IMR-90 (cell line): ENCODE data around the gene MARF1. TPM values are rescaled to one million over a fixed set of nuclear protein-coding genes. Genes with fewer than 3 reads are reported as not detected.

Source experiments
- ATAC-seq: fragments of 200-7000 bp; cut with Tn5 transposase; 2 replicates; pipeline ENCODE4 v1.9.1; 2020; ENCODE audit warnings: low read depth, mild to moderate bottlenecking, moderate library complexity
- BruUV-seq: library from RNA; stranded (reverse); fragments of 400-500 nt; replicated peaks from 2 replicates; lab custom pipeline; 2021; lab: Mats Ljungman, UMichigan
- CTCF ChIA-PET: fragments of 300-600 bp; formaldehyde crosslinking; extraction: SDS; loops from one replicate; lab custom pipeline; 2021; ENCODE audit warnings: antibody characterized with exemption; lab: Yijun Ruan, JAX
- POLR2A ChIA-PET: fragments of 300-600 bp; sonication (Branson Sonifier 250); formaldehyde crosslinking; loops from one replicate; lab custom pipeline; 2022; ENCODE audit warnings: antibody characterized with exemption; ENCODE audit not compliant: unreplicated experiment; lab: Charles Lee
- DNase-seq: peaks from one replicate; pipeline ENCODE4 v3.0.0; 2013
- H2AFZ ChIP-seq: replicated peaks from 2 replicates; pipeline ENCODE3; 2013; ENCODE audit warnings: low read length, mild to moderate bottlenecking; ENCODE audit not compliant: poor library complexity
- H2AK5ac ChIP-seq: 2 replicates; pipeline ENCODE4 v1.6.1; 2013; ENCODE audit warnings: low read depth, low read length, inconsistent platforms
- H2AK9ac ChIP-seq: replicated peaks from 2 replicates; pipeline ENCODE3; 2013; ENCODE audit warnings: mild to moderate bottlenecking, low read depth, low read length, moderate library complexity; ENCODE audit not compliant: poor library complexity
- H2BK120ac ChIP-seq: 2 replicates; pipeline ENCODE4 v1.6.1; 2013; ENCODE audit warnings: low read depth, low read length, inconsistent platforms
- H2BK15ac ChIP-seq: 3 replicates; pipeline ENCODE4 v1.6.1; 2013; ENCODE audit warnings: low read depth, low read length, inconsistent platforms
- H2BK20ac ChIP-seq: 2 replicates; pipeline ENCODE4 v1.6.1; 2013; ENCODE audit warnings: low read depth, mild to moderate bottlenecking, inconsistent platforms, low read length, moderate library complexity
- H2BK5ac ChIP-seq: 2 replicates; pipeline ENCODE4 v1.6.1; 2013; ENCODE audit warnings: mild to moderate bottlenecking, low read depth, low read length, inconsistent platforms; ENCODE audit not compliant: poor library complexity, severe bottlenecking
- H3K14ac ChIP-seq: replicated peaks from 2 replicates; pipeline ENCODE4 v1.6.1; 2013; ENCODE audit warnings: low read depth, low read length, inconsistent platforms
- H3K18ac ChIP-seq: 2 replicates; pipeline ENCODE4 v1.6.1; 2013; ENCODE audit warnings: low read depth, low read length, control low read depth
- H3K23ac ChIP-seq: 2 replicates; pipeline ENCODE4 v1.6.1; 2013; ENCODE audit warnings: low read depth, low read length, inconsistent platforms
- H3K27ac ChIP-seq: 2 replicates; pipeline ENCODE4 v1.5.1; 2013; ENCODE audit warnings: mild to moderate bottlenecking, control low read depth, low read length; ENCODE audit not compliant: insufficient read depth
- H3K27me3 ChIP-seq: 2 replicates; pipeline ENCODE4 v1.6.1; 2013; ENCODE audit warnings: low read length; ENCODE audit not compliant: control insufficient read depth, insufficient read depth
- H3K36me3 ChIP-seq: 2 replicates; pipeline ENCODE4 v1.6.1; 2013; ENCODE audit warnings: low read length, mixed read lengths; ENCODE audit not compliant: control insufficient read depth, insufficient read depth
- H3K4ac ChIP-seq: 2 replicates; pipeline ENCODE4 v1.6.1; 2013; ENCODE audit warnings: low read depth, low read length, inconsistent platforms
- H3K4me1 ChIP-seq: 2 replicates; pipeline ENCODE4 v1.6.1; 2013; ENCODE audit warnings: low read length, mixed read lengths; ENCODE audit not compliant: control insufficient read depth, insufficient read depth
- H3K4me2 ChIP-seq: 2 replicates; pipeline ENCODE4 v1.6.1; 2013; ENCODE audit warnings: low read depth, mild to moderate bottlenecking, control low read depth, low read length, moderate library complexity
- H3K4me3 ChIP-seq: 2 replicates; pipeline ENCODE4 v1.5.1; 2013; ENCODE audit warnings: low read depth, mild to moderate bottlenecking, control low read depth, low read length, moderate library complexity; ENCODE audit not compliant: insufficient read depth
- H3K56ac ChIP-seq: 2 replicates; pipeline ENCODE4 v1.6.1; 2013; ENCODE audit warnings: low read length, inconsistent platforms; ENCODE audit not compliant: insufficient read depth; ENCODE audit errors: extremely low read depth
- H3K79me1 ChIP-seq, 2 experiments: 2 replicates each; pipeline ENCODE4 v1.6.1; 2013; ENCODE audit warnings: low read length in 2 of 2, inconsistent platforms in 1 of 2, low read depth in 1 of 2
- H3K9ac ChIP-seq: 2 replicates; pipeline ENCODE4 v1.6.1; 2013; ENCODE audit warnings: low read depth, low read length, control low read depth
- H3K9me1 ChIP-seq: 2 replicates; pipeline ENCODE4 v1.6.1; 2013; ENCODE audit warnings: low read length, inconsistent platforms; ENCODE audit not compliant: insufficient read depth
- H3K9me3 ChIP-seq: 2 replicates; pipeline ENCODE4 v1.6.1; 2013; ENCODE audit warnings: low read length; ENCODE audit not compliant: control insufficient read depth, insufficient read depth
- H4K20me1 ChIP-seq: 2 replicates; pipeline ENCODE4 v1.6.1; 2013; ENCODE audit warnings: low read length, inconsistent platforms; ENCODE audit not compliant: insufficient read depth
- H4K5ac ChIP-seq: 2 replicates; pipeline ENCODE4 v1.6.1; 2013; ENCODE audit warnings: mild to moderate bottlenecking, low read depth, low read length, control low read depth
- H4K8ac ChIP-seq, 2 experiments: 2 replicates each; pipeline ENCODE4 v1.6.1; 2013; ENCODE audit warnings: low read depth in 2 of 2, low read length in 2 of 2, control low read depth in 1 of 2, inconsistent platforms in 1 of 2
- H4K91ac ChIP-seq: 2 replicates; pipeline ENCODE4 v1.6.1; 2013; ENCODE audit warnings: low read depth, low read length, inconsistent platforms; ENCODE audit not compliant: insufficient read depth
- BHLHE40 ChIP-seq: fragments of 150-350 bp; IDR thresholded peaks from 2 replicates; pipeline ENCODE4 v1.6.1; 2016; ENCODE audit warnings: mild to moderate bottlenecking, low read depth, low read length
- CHD1 ChIP-seq: IDR thresholded peaks from 2 replicates; pipeline ENCODE4 v1.6.1; 2012; ENCODE audit warnings: low read depth, low read length, improper control_type of control experiment
- CTCF ChIP-seq: conservative IDR thresholded peaks from 2 replicates; pipeline ENCODE4 v1.5.1; 2012; ENCODE audit warnings: mild to moderate bottlenecking, low read depth, low read length, improper control_type of control experiment
- ELK1 ChIP-seq: fragments of 150-350 bp; IDR thresholded peaks from 2 replicates; pipeline ENCODE4 v1.6.1; 2016; ENCODE audit warnings: low read depth, mild to moderate bottlenecking, low read length, moderate library complexity, borderline replicate concordance
- FOS ChIP-seq: fragments of 150-350 bp; IDR thresholded peaks from 2 replicates; pipeline ENCODE4 v1.6.1; 2016; ENCODE audit warnings: low read depth, low read length
- MAZ ChIP-seq: IDR thresholded peaks from 2 replicates; pipeline ENCODE4 v1.6.1; 2012; ENCODE audit warnings: low read depth, mild to moderate bottlenecking, low read length, improper control_type of control experiment, moderate library complexity, borderline replicate concordance
- MXI1 ChIP-seq: IDR thresholded peaks from 2 replicates; pipeline ENCODE4 v1.6.1; 2012; ENCODE audit warnings: low read depth, mild to moderate bottlenecking, low read length, moderate library complexity, borderline replicate concordance
- NFE2L2 ChIP-seq: fragments of 150-350 bp; IDR thresholded peaks from 2 replicates; pipeline ENCODE4 v1.6.1; 2016; ENCODE audit warnings: low read depth, mild to moderate bottlenecking, low read length
- POLR2A ChIP-seq: IDR thresholded peaks from 2 replicates; pipeline ENCODE4 v1.6.1; 2012; ENCODE audit warnings: mild to moderate bottlenecking, low read depth, low read length
- RAD21 ChIP-seq: IDR thresholded peaks from 2 replicates; pipeline ENCODE4 v1.6.1; 2012; ENCODE audit warnings: low read length, improper control_type of control experiment
- RCOR1 ChIP-seq: IDR thresholded peaks from 2 replicates; pipeline ENCODE4 v1.6.1; 2012; ENCODE audit warnings: mild to moderate bottlenecking, low read length, improper control_type of control experiment; ENCODE audit not compliant: insufficient replicate concordance
- USF2 ChIP-seq: fragments of 150-350 bp; IDR thresholded peaks from 2 replicates; pipeline ENCODE4 v1.6.1; 2017; ENCODE audit warnings: mild to moderate bottlenecking, antibody characterized with exemption, low read length, low read depth
- WGBS, 2 experiments: methylation state at CpG; one replicate each; pipeline versions ENCODE4 v1.1.5 to v1.1.7; 2013; ENCODE audit warnings: missing lambda C conversion rate in 2 of 2; ENCODE audit not compliant: insufficient read length in 1 of 2; ENCODE audit errors: extremely low coverage in 2 of 2; 5-methylcytosine and 5-hydroxymethylcytosine counted together
- dilution Hi-C: fragments of 300-500 bp; cut with HindIII; formaldehyde crosslinking; loops from one replicate; pipeline ENCODE4 v1.14.3; 2018; ENCODE audit warnings: low sequenced_read_pairs; ENCODE audit not compliant: unreplicated experiment
- in situ Hi-C: fragments of 300-500 bp; cut with MboI; formaldehyde crosslinking; loops from 3 replicates; pipeline ENCODE4 v1.14.3; 2019; ENCODE audit warnings: low sequenced_read_pairs, inconsistent platforms, mixed read lengths
- intact Hi-C: fragments of 100-400 bp; cut with micrococcal nuclease; formaldehyde crosslinking; loops from 2 replicates; pipeline ENCODE4 v1.10.0; 2022
- polyA plus RNA-seq, 3 experiments: library from polyadenylated mRNA; depleted of rRNA; stranded (reverse); fragments of >200 nt; gene quantifications; 2 replicates each; pipeline ENCODE4 v1.2.3, GENCODE V29; 2012; ENCODE audit warnings: low replicate concordance in 1 of 3
- total RNA-seq: library from RNA; depleted of rRNA; stranded (reverse); fragments of >200 nt; gene quantifications from 2 replicates; pipeline ENCODE4 v1.2.3, GENCODE V29; 2012

MARF1 gene
- total and polyA plus RNA-seq, 2 of the 4 experiments (the other 2 are of a cell fraction), result 9.0 to 12.9 TPM

- Histone ChIP-seq H3K4me3 (no peak overlapping the region), H2BK120ac (no peak overlapping the region), H2AK9ac (no peak overlapping the region), H4K8ac (no peak overlapping the region), H3K18ac (no peak overlapping the region), H3K4me1 (peaks cover 11% of the 10 kb centered on the region), H3K79me1 (peaks cover 33 to 67% of the 10 kb centered on the region in 2 experiments), H3K27me3 (no peaks in the 10 kb centered on the region), H3K27ac (no peak overlapping the region), H2BK20ac (no peak overlapping the region), H4K20me1 (peaks cover 8% of the 10 kb centered on the region; the same call in 1 of the 2 replicates), H2AK5ac (no peak overlapping the region), H3K4ac (no peak overlapping the region), H3K9me1 (peaks cover 9% of the 10 kb centered on the region), H3K9ac (no peak overlapping the region), H3K14ac (no peak overlapping the region), H3K56ac (no peak overlapping the region), H4K5ac (no peak overlapping the region), H3K36me3 (peaks cover 22% of the 10 kb centered on the region; the same call in 1 of the 2 replicates), H2AFZ (no peak overlapping the region), H4K91ac (no peak overlapping the region), H2BK15ac (no peak overlapping the region), H3K4me2 (no peak overlapping the region), H3K9me3 (no peaks in the 10 kb centered on the region), H3K23ac (no peak overlapping the region), H2BK5ac (no peak overlapping the region)
- ATAC-seq, result no peak
- WGBS, 2 experiments, result 100% methylated on average over 3 of the region's 7 CpGs; no CpG with 5 or more reads in 1 of the 2 experiments
- no peak for TF ChIP-seq CHD1
- TF ChIP-seq CTCF, result no peak
- no peak for TF ChIP-seq MXI1
- TF ChIP-seq USF2, result no peak
- no peak for TF ChIP-seq RCOR1
- TF ChIP-seq RAD21, result no peak
- no peak for TF ChIP-seq FOS
- TF ChIP-seq POLR2A, result no peak
- no peak for TF ChIP-seq ELK1
- TF ChIP-seq NFE2L2, result no peak
- TF ChIP-seq BHLHE40, result no peak
- no peak for TF ChIP-seq MAZ
- no peak for DNase-seq
- ChIA-PET POLR2A (no interaction called here), CTCF (no interaction called here)
- BruUV-seq, result no TSS peak
- in situ Hi-C loops (no loop called here), dilution Hi-C loops (no loop called here), intact Hi-C loops (no loop called here)
Observed at GRCh38 chr16:15674571-15674970, 31.6 kb upstream of the MARF1 start.
